Measurements from ENCODE around the gene STKLD1. TPM values are rescaled to one million over a fixed set of nuclear protein-coding genes. Genes with fewer than 3 reads are reported as not detected.
"Not testable (repeated sequence)": the region's sequence is repeated elsewhere in the genome, so short reads cannot be mapped to it uniquely, and the experiment has no call there.

Gene STKLD1
- 1 to 10 TPM in 6 of 9 donors, under 1 TPM in 1, not detected in 2; 0.71 to 6.0 (median 1.8) TPM for total RNA-seq
- 1 to 10 TPM; 2.4 to 5.2 (median 4.8) TPM for polyA plus RNA-seq
- long read RNA-seq, donor 1 = 0 reads
- long read RNA-seq, donor 2, partial matches to known transcripts = 0 of 1 reads
- long read RNA-seq, donor 2, other reads (novel, unspliced or antisense) = 0 of 1 reads
- long read RNA-seq, donor 3 = 0 reads
- long read RNA-seq, donor 4, partial matches to known transcripts = 0 of 1 reads
- long read RNA-seq, donor 4, other reads (novel, unspliced or antisense) = 1 of 1 reads
- long read RNA-seq, donor 5, partial matches to known transcripts = 1 of 2 reads
- long read RNA-seq, donor 5, other reads (novel, unspliced or antisense) = 1 of 2 reads
- long read RNA-seq, donor 6 = 0 reads
- long read RNA-seq, donor 7 = 0 reads
- long read RNA-seq, donor 8 = 0 reads
- long read RNA-seq, donor 9 = 0 reads
- long read RNA-seq, donor 10, partial matches to known transcripts = 0 of 1 reads
- long read RNA-seq, donor 10, other reads (novel, unspliced or antisense) = 0 of 1 reads

GRCh38 chr9:133375724-133376654, at the start of gene STKLD1, which contains the start of gene SURF4:
STKLD1 (plus strand) TSS chr9:133376366; CDS start chr9:133376474, 108 bp downstream.
SURF4 (minus strand) TSS chr9:133376060; CDS start chr9:133375969, 91 bp downstream.
- Histone ChIP-seq H3K9me3 (replicated peaks in 1 of 3) (no peaks in the 10 kb centered on the region), H3K27me3 (no peaks in the 10 kb centered on the region), H3K36me3 (replicated peaks in 1 of 2) (peaks cover 0 to 13% of the 10 kb centered on the region in 2 donors), H3K27ac (peak within 1 kb of the TSS; percentile 75 to 98 (median 96)), H3K4me3 (peak within 1 kb of the TSS; percentile 28 to 98 (median 83)), H3K4me1 (replicated peaks in 1 of 2) (peaks cover 20 to 39% of the 10 kb centered on the region in 2 donors)
- TF ChIP-seq POLR2A (IDR thresholded peaks at IDR 0.05) (peak; percentile 93 to 96), CTCF (IDR thresholded peaks at IDR 0.05) (peak in 2 of 6 experiments; percentile 17 to 55)
- DNase-seq = peak; percentile 94 to 97 (median 97)
- WGBS, 4 donors = 0 to 6% (median 1%) methylated on average over 7 to 120 of the region's 120 CpGs
- intact Hi-C loops (cut with DNase I) = no loop called here

GRCh38 chr9:133327021-133327420, 49.1 kb upstream of the STKLD1 start:
- H3K9me3 ChIP-seq (replicated peaks in 1 of 3); H3K4me1 ChIP-seq (replicated peaks in 1 of 2); H3K27ac ChIP-seq; H3K4me3 ChIP-seq; H3K27me3 ChIP-seq: not testable (repeated sequence)
- intact Hi-C loops (cut with DNase I) = loop anchor here in 1 of 2 donors (5.0 kb wide), 1 partner anchor 140 kb away; no protein-coding TSS in a partner anchor
- H3K36me3 ChIP-seq (replicated peaks in 1 of 2) = peaks cover 0 to 19% of the 10 kb centered on the region in 2 donors
- 85 to 92% (median 88%) methylated on average over 6 of the region's 6 CpGs for WGBS, 4 donors
- DNase-seq = peak in 2 of 7 donors; percentile 3 to 6

- peak in 3 of 7 donors; percentile 5 to 13 (median 12) for DNase-seq
- TF ChIP-seq POLR2A (IDR thresholded peaks at IDR 0.05) (no peak), CTCF (IDR thresholded peaks at IDR 0.05) (no peak)
- no peak overlapping the region for H3K27ac ChIP-seq
- WGBS, 4 donors = 90 to 92% (median 92%) methylated on average over 10 of the region's 10 CpGs
- H3K36me3 ChIP-seq (replicated peaks in 1 of 2) = peaks cover 0 to 28% of the 10 kb centered on the region in 2 donors
- H3K27me3 ChIP-seq = no peaks in the 10 kb centered on the region
- no peaks in the 10 kb centered on the region for H3K4me1 ChIP-seq (replicated peaks in 1 of 2)
- intact Hi-C loops (cut with DNase I) = loop anchor here in 1 of 2 donors (5.0 kb wide), 1 partner anchor 141 kb away; no protein-coding TSS in a partner anchor
- H3K4me3 ChIP-seq = no peak overlapping the region
- H3K9me3 ChIP-seq (replicated peaks in 1 of 3) = no peaks in the 10 kb centered on the region
Observed at GRCh38 chr9:133327834-133328484, 48.2 kb upstream of the STKLD1 start.
